Measurements from ENCODE around the gene TRIM2.

Gene TRIM2

GRCh38 chr4:153181700-153182099, 22.5 kb upstream of the TRIM2 start:
- DNase-seq = no peak
- H3K36me3 ChIP-seq = no peaks in the 10 kb centered on the region
- H3K9me3 ChIP-seq = no peaks in the 10 kb centered on the region
- intact Hi-C loops (cut with DNase I; ENCODE audit: low total_unique reads) = no loop called here
- no peaks in the 10 kb centered on the region for H3K4me1 ChIP-seq
- no peak overlapping the region for H3K4me3 ChIP-seq
- H3K27ac ChIP-seq = no peak overlapping the region
- no peak for TF ChIP-seq CTCF (IDR thresholded peaks at IDR 0.05)
- H3K27me3 ChIP-seq = no peaks in the 10 kb centered on the region

- intact Hi-C loops (cut with DNase I; ENCODE audit: low total_unique reads) = no loop called here
Measured at GRCh38 chr4:153183146-153183545, 21.1 kb upstream of the TRIM2 start.

GRCh38 chr4:153185331-153185852, 18.9 kb upstream of the TRIM2 start:
- no peak for DNase-seq
- Histone ChIP-seq H3K27ac (no peak overlapping the region), H3K4me3 (no peak overlapping the region), H3K36me3 (no peaks in the 10 kb centered on the region), H3K4me1 (no peaks in the 10 kb centered on the region), H3K9me3 (no peaks in the 10 kb centered on the region), H3K27me3 (no peaks in the 10 kb centered on the region)
- TF ChIP-seq CTCF (IDR thresholded peaks at IDR 0.05) = no peak
- intact Hi-C loops (cut with DNase I; ENCODE audit: low total_unique reads) = no loop called here

More at GRCh38 chr4:153183146-153183545, 21.1 kb upstream of the TRIM2 start:
- no peaks in the 10 kb centered on the region for H3K36me3 ChIP-seq
- H3K9me3 ChIP-seq = no peaks in the 10 kb centered on the region
- no peak for TF ChIP-seq CTCF (IDR thresholded peaks at IDR 0.05)
- H3K27me3 ChIP-seq = no peaks in the 10 kb centered on the region
- no peak for DNase-seq
- no peaks in the 10 kb centered on the region for H3K4me1 ChIP-seq
- H3K27ac ChIP-seq = no peak overlapping the region
- H3K4me3 ChIP-seq = no peak overlapping the region

- Histone ChIP-seq H3K9me3 (no peaks in the 10 kb centered on the region), H3K4me3 (no peak overlapping the region), H3K27me3 (no peaks in the 10 kb centered on the region), H3K27ac (no peak overlapping the region), H3K36me3 (no peaks in the 10 kb centered on the region), H3K4me1 (no peaks in the 10 kb centered on the region)
- DNase-seq = no peak
- intact Hi-C loops (cut with DNase I; ENCODE audit: low total_unique reads) = no loop called here
- no peak for TF ChIP-seq CTCF (IDR thresholded peaks at IDR 0.05)
Measured at GRCh38 chr4:153186046-153186728, 18.1 kb upstream of the TRIM2 start.

GRCh38 chr4:153189016-153189801, 15.0 kb upstream of the TRIM2 start:
- Histone ChIP-seq H3K36me3 (no peaks in the 10 kb centered on the region), H3K4me1 (no peaks in the 10 kb centered on the region), H3K27me3 (no peaks in the 10 kb centered on the region), H3K27ac (no peak overlapping the region), H3K9me3 (no peaks in the 10 kb centered on the region), H3K4me3 (no peak overlapping the region)
- intact Hi-C loops (cut with DNase I; ENCODE audit: low total_unique reads) = no loop called here
- peak in 1 of 2 donors; percentile 24 for DNase-seq
- no peak for TF ChIP-seq CTCF (IDR thresholded peaks at IDR 0.05)

All from tibial artery (tissue), 4 donors.